GM21528 (cell line): ENCODE data around the gene ABHD17C.

Experiments
- ATAC-seq: cut with Tn5 transposase; IDR thresholded peaks from one replicate; pipeline ENCODE4 v1.9.1; 2021; ENCODE audit warnings: mild to moderate bottlenecking, moderate library complexity; ENCODE audit not compliant: unreplicated experiment, low FRiP score

ABHD17C gene

GRCh38 chr15:80780416-80781221, 85.5 kb downstream of the ABHD17C start:
- ATAC-seq: no peak

DNA sequence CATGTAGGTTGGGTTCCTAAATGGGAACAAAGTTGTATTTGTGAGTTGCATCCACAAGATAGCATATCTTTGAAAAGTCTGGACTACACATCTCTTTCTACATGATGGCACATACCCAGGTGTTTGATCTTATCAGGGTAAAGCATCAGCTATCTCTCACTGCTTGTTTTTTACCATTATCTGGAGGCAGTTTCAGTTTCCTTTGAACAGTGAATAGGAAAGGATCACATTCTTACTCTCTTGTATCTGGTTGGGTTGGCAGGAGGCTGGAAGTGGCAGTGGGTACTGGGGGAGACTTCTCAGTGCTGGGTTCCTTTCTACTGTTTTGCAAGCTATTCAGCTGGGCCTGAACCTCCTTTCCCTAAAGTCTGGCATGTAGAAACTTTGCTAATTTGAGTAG, 88.2 kb downstream of the ABHD17C start:
- no peak for ATAC-seq

DNA sequence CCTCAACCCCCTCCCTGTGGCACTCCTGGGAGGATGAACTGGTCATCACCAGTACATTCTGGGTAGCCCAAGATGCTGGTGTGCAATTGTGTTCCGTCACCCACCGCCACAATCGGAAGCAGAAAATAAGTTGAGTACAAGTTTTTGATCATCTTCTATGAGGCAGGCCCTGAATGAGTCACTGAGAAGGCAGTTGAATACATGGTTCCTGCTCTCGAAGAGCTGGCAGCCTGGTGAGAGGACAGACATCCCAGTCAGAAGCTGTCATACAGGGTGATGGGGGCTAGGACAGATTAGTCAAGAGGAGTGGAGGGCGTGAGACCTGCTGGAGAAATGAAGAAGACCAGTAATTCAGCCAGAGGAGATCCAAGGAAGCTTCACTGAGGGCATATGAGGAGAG, 90.2 kb downstream of the ABHD17C start:
- no peak for ATAC-seq

DNA sequence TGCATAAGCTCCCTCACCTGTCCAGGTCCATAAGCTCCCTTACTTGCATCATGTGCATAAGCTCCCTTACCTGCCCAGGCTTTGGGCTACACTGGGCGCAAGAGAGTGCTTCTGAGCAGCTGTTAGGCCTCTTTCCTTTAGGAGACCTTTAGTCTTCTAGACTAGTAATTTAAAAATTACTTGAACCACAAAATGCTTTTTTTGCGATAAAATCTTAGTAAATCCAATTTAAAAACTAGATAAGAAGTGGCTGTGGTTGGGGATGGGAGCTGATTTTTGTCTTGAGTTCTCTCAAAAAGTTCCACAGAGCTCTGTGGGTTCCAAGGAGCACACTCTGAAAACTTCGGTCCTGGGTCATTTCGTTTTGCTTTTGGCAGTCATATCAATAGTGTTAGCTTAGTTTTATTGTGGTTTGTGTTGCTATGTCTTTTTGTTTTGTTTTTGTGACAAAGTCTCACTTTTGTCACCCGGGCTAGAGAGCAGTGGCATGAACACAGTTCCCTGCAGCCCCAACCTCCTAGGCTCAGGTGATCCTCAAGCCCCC, 90.8 kb downstream of the ABHD17C start:
- ATAC-seq: no peak

GRCh38 chr15:80787316-80787715, 92.2 kb downstream of the ABHD17C start:
- ATAC-seq: no peak

DNA sequence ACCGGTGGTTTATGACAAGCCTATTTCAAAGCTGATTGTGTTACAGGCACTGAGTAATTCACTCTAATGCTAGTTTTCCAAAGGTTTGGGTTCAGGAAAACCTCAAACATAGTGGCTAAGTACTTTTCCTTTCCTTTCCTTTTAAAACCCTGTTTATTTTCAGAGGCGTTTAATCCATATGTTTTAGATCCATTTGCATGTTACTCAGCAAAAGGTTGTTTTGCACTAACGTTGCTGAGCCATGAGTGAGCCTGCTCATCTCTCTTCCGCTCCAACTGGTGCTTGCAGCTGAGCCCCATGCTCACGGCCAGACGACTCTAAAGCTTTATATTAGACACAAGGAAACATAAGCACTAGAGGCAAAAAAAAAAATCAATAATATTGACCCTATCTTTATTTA, 93.4 kb downstream of the ABHD17C start:
- ATAC-seq: no peak

- no peak for ATAC-seq
These were observed 94.2 kb downstream of the ABHD17C start for GRCh38 chr15:80789296-80789695.

- no peak for ATAC-seq
These were observed 94.7 kb downstream of the ABHD17C start for GRCh38 chr15:80789796-80790195.

DNA sequence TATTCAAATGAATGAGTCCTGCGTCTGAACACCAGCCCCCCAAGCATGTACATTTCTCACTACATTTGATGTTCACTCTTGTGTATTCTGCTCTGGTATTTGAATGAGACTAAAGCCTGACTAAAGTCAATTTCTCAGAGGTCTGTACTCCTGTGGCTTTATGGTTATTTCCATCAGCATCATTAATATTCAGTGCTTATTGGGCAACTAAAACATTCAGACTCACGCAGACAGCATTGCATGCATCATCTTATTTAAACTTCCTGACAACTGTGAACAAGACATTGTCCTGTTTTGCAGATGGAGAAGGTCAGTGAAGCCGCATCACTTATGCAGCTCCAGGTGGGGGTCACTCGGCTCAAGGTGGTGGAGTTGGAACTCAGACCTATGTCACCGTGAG, 95.1 kb downstream of the ABHD17C start:
- no peak for ATAC-seq

- no peak for ATAC-seq
These were observed 95.9 kb downstream of the ABHD17C start for GRCh38 chr15:80791004-80791403.

- no peak for ATAC-seq
These were observed 101.3 kb downstream of the ABHD17C start for GRCh38 chr15:80796407-80796806.

DNA sequence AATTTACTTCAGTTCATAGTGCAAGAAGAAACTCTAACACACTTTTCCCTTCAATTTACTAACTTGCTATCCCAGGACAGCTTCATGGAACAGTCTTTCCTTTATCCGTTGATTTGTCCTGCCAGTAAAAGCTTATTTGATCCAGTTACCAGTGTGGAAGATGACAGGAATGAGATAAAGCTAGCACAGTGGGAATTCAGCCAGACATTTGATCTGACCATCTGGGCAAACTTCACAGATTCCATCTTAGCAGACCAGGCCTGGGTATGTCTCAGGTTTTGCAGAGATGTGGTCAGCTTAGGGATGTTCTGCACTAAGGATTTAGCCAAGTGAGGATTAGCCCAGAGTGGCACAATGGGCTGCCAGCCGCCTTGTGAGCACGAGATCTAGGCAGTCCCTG, 103.8 kb downstream of the ABHD17C start:
- no peak for ATAC-seq

GRCh38 chr15:80800067-80800466, 105.0 kb downstream of the ABHD17C start:
- no peak for ATAC-seq

DNA sequence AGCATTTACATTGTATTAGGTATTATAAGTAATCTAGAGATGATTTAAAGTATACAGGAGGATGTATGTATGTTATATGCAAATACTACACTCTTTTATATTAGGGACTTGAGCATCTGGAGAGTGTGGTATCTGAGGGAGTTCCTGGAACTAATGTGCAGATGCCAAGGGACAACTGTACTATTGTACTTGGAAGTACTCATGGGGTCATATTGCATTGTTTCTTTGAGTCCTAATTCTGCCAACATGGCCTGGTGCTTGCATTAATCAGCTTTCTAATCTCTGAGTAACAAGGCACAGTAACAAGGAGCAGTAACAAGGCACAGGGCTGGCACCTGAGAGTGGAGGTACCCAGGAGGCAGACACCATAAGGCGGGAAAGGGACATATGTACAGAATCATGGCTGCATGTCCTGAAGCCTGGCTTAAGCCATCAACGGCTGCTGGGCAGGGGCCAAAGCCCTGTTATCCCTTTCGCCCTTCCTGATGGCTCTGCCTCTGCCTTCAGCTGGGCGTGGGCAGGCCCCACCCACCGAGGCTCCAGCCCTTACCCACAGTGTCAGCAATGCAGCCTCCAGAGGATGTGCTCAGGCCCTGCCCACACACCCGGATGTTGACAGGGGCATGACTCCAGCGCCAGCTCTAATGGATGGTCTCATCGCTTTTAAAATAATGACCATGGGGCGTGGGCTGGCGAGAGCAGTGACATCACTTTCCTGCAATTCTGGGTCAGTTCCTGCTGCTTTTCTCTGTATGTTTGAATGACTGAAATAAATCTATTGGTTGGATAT, 107.0 kb downstream of the ABHD17C start:
- ATAC-seq: no peak

GRCh38 chr15:80803580-80804525, 108.7 kb downstream of the ABHD17C start:
- ATAC-seq: no peak

- ATAC-seq: no peak
These were observed 109.9 kb downstream of the ABHD17C start for GRCh38 chr15:80804970-80805495.
